ENCODE results near the gene RPS2.
A peak's percentile ranks its signal among the peaks of the same experiment; 100 is the strongest.
"Not testable (repeated sequence)": the region's sequence is repeated elsewhere in the genome, so short reads cannot be mapped to it uniquely, and the experiment has no call there.

The RPS2 gene

GRCh38 chr16:1962161-1963153, 2.2 kb downstream of the RPS2 start:
- DNase-seq (ENCODE audit: low read depth) = not testable (repeated sequence)

- no peak for DNase-seq (ENCODE audit: low read depth)
These were observed 3.0 kb downstream of the RPS2 start for GRCh38 chr16:1961651-1962067.

- DNase-seq (ENCODE audit: low read depth) = no peak
These were observed 3.7 kb downstream of the RPS2 start for GRCh38 chr16:1960665-1961630.

- DNase-seq (ENCODE audit: low read depth) = peak; percentile 89
These were observed 5.2 kb downstream of the RPS2 start, which contains the start of gene NDUFB10 for GRCh38 chr16:1959269-1960039. TSS of gene NDUFB10 (plus strand) at chr16:1959538. CDS start at chr16:1959625, 87 bp downstream.

- DNase-seq (ENCODE audit: low read depth) = no peak
These were observed 5.8 kb downstream of the RPS2 start for GRCh38 chr16:1958715-1959268.

GRCh38 chr16:1958143-1958491, 6.5 kb downstream of the RPS2 start:
- not testable (repeated sequence) for DNase-seq (ENCODE audit: low read depth)

GRCh38 chr16:1957434-1958142, 7.0 kb downstream of the RPS2 start:
- not testable (repeated sequence) for DNase-seq (ENCODE audit: low read depth)

GRCh38 chr16:1953734-1954133, 10.9 kb downstream of the RPS2 start:
- no peak for DNase-seq (ENCODE audit: low read depth)

- DNase-seq (ENCODE audit: low read depth) = no peak
These were observed 14.1 kb downstream of the RPS2 start for GRCh38 chr16:1950559-1950958.

- no peak for DNase-seq (ENCODE audit: low read depth)
These were observed 14.6 kb downstream of the RPS2 start for GRCh38 chr16:1950047-1950446.

- no peak for DNase-seq (ENCODE audit: low read depth)
These were observed 15.1 kb downstream of the RPS2 start for GRCh38 chr16:1949507-1949906.

- no peak for DNase-seq (ENCODE audit: low read depth)
These were observed 17.3 kb downstream of the RPS2 start for GRCh38 chr16:1947369-1947670.

- no peak for DNase-seq (ENCODE audit: low read depth)
These were observed 17.9 kb downstream of the RPS2 start for GRCh38 chr16:1946495-1947368.

- no peak for DNase-seq (ENCODE audit: low read depth)
These were observed 18.9 kb downstream of the RPS2 start for GRCh38 chr16:1945559-1946391.

GRCh38 chr16:1944612-1945199, 19.9 kb downstream of the RPS2 start:
- DNase-seq (ENCODE audit: low read depth) = no peak

GRCh38 chr16:1942810-1943726, 21.6 kb downstream of the RPS2 start, which contains the start of gene MSRB1:
TSS of gene MSRB1 (minus strand) at chr16:1943199. CDS start at chr16:1943156, 43 bp downstream.
- peak; percentile 98 for DNase-seq (ENCODE audit: low read depth)

- DNase-seq (ENCODE audit: low read depth) = no peak
These were observed 22.4 kb downstream of the RPS2 start for GRCh38 chr16:1942047-1942809.
